Heart left ventricle (tissue), 16 donors: Measurements from ENCODE around the gene CACNB1. TPM values are rescaled to one million over a fixed set of nuclear protein-coding genes. Genes with fewer than 3 reads are reported as not detected.

ENCODE experiments used
- ATAC-seq, 4 donors: fragments of 200-7000 bp; cut with Tn5 transposase; one replicate each; pipeline ENCODE4 v1.9.1; 2020 to 2022; ENCODE audit warnings: moderate library complexity in 4 of 4, mild to moderate bottlenecking in 3 of 4, moderate number of reproducible peaks in 1 of 4
- DNase-seq, 5 donors: peaks; one replicate each; pipeline ENCODE4 v3.0.0-alpha.2; 2020
- H3K27ac ChIP-seq, 12 donors: fragments of 200-600 bp; sonication (generic) in 4 of 12; one replicate each; pipeline versions ENCODE4 v1.5.0 to v1.8.0; 2016 to 2022; ENCODE audit warnings: mild to moderate bottlenecking in 2 of 12
- H3K27me3 ChIP-seq, 9 donors: fragments of 200-600 bp; sonication (generic) in 2 of 9; one replicate each; pipeline versions ENCODE4 v1.5.1 to v1.8.0; 2016 to 2022; ENCODE audit warnings: mild to moderate bottlenecking in 3 of 9
- H3K36me3 ChIP-seq, 9 donors: fragments of 200-600 bp; sonication (generic) in 2 of 9; one replicate each; pipeline versions ENCODE4 v1.5.0 to v1.8.0; 2018 to 2022; ENCODE audit warnings: mild to moderate bottlenecking in 2 of 9
- H3K4me1 ChIP-seq, 12 donors: fragments of 200-600 bp; sonication (generic) in 4 of 12; one replicate each; pipeline versions ENCODE4 v1.5.0 to v1.8.0; 2016 to 2022; ENCODE audit warnings: mild to moderate bottlenecking in 3 of 12
- H3K4me3 ChIP-seq, 12 donors: fragments of 200-600 bp; sonication (generic) in 4 of 12; one replicate each; pipeline versions ENCODE4 v1.5.0 to v1.8.0; 2017 to 2022; ENCODE audit warnings: mild to moderate bottlenecking in 9 of 12, moderate library complexity in 4 of 12
- H3K9me3 ChIP-seq, 12 donors: fragments of 200-600 bp; sonication (generic) in 4 of 12; one replicate each; pipeline versions ENCODE4 v1.5.0 to v1.8.0; 2016 to 2022; ENCODE audit warnings: mild to moderate bottlenecking in 1 of 12
- CTCF ChIP-seq, 12 donors: fragments of 200-600 bp; sonication (generic) in 4 of 12; IDR thresholded peaks; one replicate each; pipeline versions ENCODE4 v1.5.0 to v1.8.0; 2018 to 2022; ENCODE audit warnings: antibody characterized with exemption in 12 of 12, mild to moderate bottlenecking in 5 of 12
- POLR2A ChIP-seq, 2 donors: fragments of 450-650 bp; IDR thresholded peaks; one replicate each; pipeline ENCODE4 v1.6.1; 2017; ENCODE audit warnings: antibody characterized with exemption in 2 of 2, mild to moderate bottlenecking in 2 of 2, moderate library complexity in 2 of 2
- WGBS, 4 donors: extraction: QIAGEN DNeasy Blood & Tissue Kit in 2 of 4; methylation state at CpG; one replicate each; pipeline versions ENCODE4 v1.1.5 to v1.1.7; 2013 to 2018; 5-methylcytosine and 5-hydroxymethylcytosine counted together
- intact Hi-C, 10 donors: fragments of 100-400 bp; cut with DNase I; formaldehyde crosslinking; loops; one replicate each; pipeline versions ENCODE4 v1.11.1 to v1.14.2; 2022
- polyA plus RNA-seq, 2 donors: library from polyadenylated mRNA; stranded (reverse); fragments of 200-250 nt; gene quantifications; one replicate each; pipeline ENCODE4 v1.2.3, GENCODE V29; 2013
- total RNA-seq, 9 donors: library from RNA; depleted of rRNA in 2 of 9; stranded (reverse); fragments of >200 nt in 2 of 9; fragmentation: NEBNext Ultra II Directional in 3 of 9; extraction: Animal tissue kit (Norgen Biotek cat#: 25700) in 3 of 9; gene quantifications; one replicate each; pipeline versions ENCODE4 v1.1.0 to v1.2.4, GENCODE V29; 2016 to 2023
- donor health status: ischemic (EF 13 %, LVEDD 7.1; RV severe dilation, severe dysfunction).
- donor health status: healthy with polysubstance abuse.
- donor health status: DM: no; HTN: yes; CAD: no.
- donor health status: DM: no; HTN: no; CAD: no.
- donor health status: ischemic (EF 25% LVEDD 6.9; RV normal size, moderate dysfunction).
- donor health status: ischemic (EF 25% LVEDD 5.7; RV mildly dilated, moderate dysfunction).
- donor health status: healthy.
- donor health status: DM: yes; HTN: yes; CAD: no.
- donor health status: ischemic (EF 35%, LVEDD 5.7; RV mildly dilated, moderate dysfunction).
- donor health status: nonischemic (EF 11% LVEDD 7.7; RV severe dilation, severe dysfunction).
- donor health status: DM: yes; HTN: yes; CAD: no.
- donor health status: PGD.
- donor health status: ischemic (EF 29% LVEDD 5.4; RV normal size, mild dysfunction).
- donor health status: nonischemic (EF 23%, LVEDD 6.1; RV moderate dilation, normal function).

CACNB1 gene
- total and polyA plus RNA-seq, 11 donors: 4.3 to 14.3 (median 7.1) TPM

- Histone ChIP-seq H3K27me3 (peaks cover 0 to 53% (median 14%) of the 10 kb centered on the region in 9 donors), H3K27ac (no peak overlapping the region), H3K9me3 (no peaks in the 10 kb centered on the region), H3K4me1 (peaks cover 0 to 27% (median 8%) of the 10 kb centered on the region in 12 donors), H3K36me3 (no peaks in the 10 kb centered on the region), H3K4me3 (no peak overlapping the region)
- no peak for TF ChIP-seq POLR2A (IDR thresholded peaks at IDR 0.05)
- TF ChIP-seq CTCF (IDR thresholded peaks at IDR 0.05): peak in 11 of 12 donors; percentile 18 to 57 (median 39)
- intact Hi-C loops: loop anchor here in 3 of 10 donors (10.0 kb wide), 3 partner anchors 51 to 251 kb away; partner anchors contain the start of gene ARL5C (in 1 of the 3)
- 31 to 41% (median 39%) methylated on average over 14 to 18 of the region's 18 CpGs for WGBS, 4 donors
- peak in 3 of 4 donors; percentile 29 to 45 (median 31) for ATAC-seq
- DNase-seq: peak in 1 of 5 donors; percentile 20
Observed at GRCh38 chr17:39235555-39236449, 38.3 kb upstream of the CACNB1 start.

GRCh38 chr17:39231591-39232551 is 34.4 kb upstream of the CACNB1 start:
- no peak overlapping the region for H3K27ac ChIP-seq
- WGBS, 4 donors: 11 to 13% (median 12%) methylated on average over 22 of the region's 22 CpGs
- H3K36me3 ChIP-seq: no peaks in the 10 kb centered on the region
- no peaks in the 10 kb centered on the region for H3K9me3 ChIP-seq
- intact Hi-C loops: loop anchor here in 5 of 10 donors (1.0 to 10.0 kb wide), 7 partner anchors 23 to 250 kb away; partner anchors contain the start of gene ARL5C (in 1 of the 5)
- TF ChIP-seq POLR2A (IDR thresholded peaks at IDR 0.05) (no peak), CTCF (IDR thresholded peaks at IDR 0.05) (peak; percentile 68 to 81 (median 74))
- peaks cover 0 to 66% (median 27%) of the 10 kb centered on the region in 9 donors for H3K27me3 ChIP-seq
- H3K4me1 ChIP-seq: peaks cover 0 to 14% (median 7%) of the 10 kb centered on the region in 12 donors
- H3K4me3 ChIP-seq: peak overlapping the region in 2 of 12 donors; percentile 8 to 10
- DNase-seq (peak in 4 of 5 donors; percentile 39 to 73 (median 60)), ATAC-seq (peak; percentile 47 to 86 (median 82))

- H3K9me3 ChIP-seq: no peaks in the 10 kb centered on the region
- H3K27ac ChIP-seq: no peak overlapping the region
- DNase-seq: peak in 1 of 5 donors; percentile 46
- intact Hi-C loops: loop anchor here in 4 of 10 donors (5.0 to 10.0 kb wide), 5 partner anchors 39 to 249 kb away; partner anchors contain the start of gene ARL5C (in 1 of the 4)
- TF ChIP-seq POLR2A (IDR thresholded peaks at IDR 0.05): no peak
- no peak for TF ChIP-seq CTCF (IDR thresholded peaks at IDR 0.05)
- ATAC-seq: no peak
- H3K4me1 ChIP-seq: peaks cover 0 to 19% (median 9%) of the 10 kb centered on the region in 12 donors
- no peak overlapping the region for H3K4me3 ChIP-seq
- peaks cover 0 to 73% (median 31%) of the 10 kb centered on the region in 9 donors for H3K27me3 ChIP-seq
- H3K36me3 ChIP-seq: no peaks in the 10 kb centered on the region
- WGBS, 4 donors: 49 to 58% (median 54%) methylated on average over 5 to 10 of the region's 10 CpGs
Observed at GRCh38 chr17:39231091-39231561, 33.7 kb upstream of the CACNB1 start.
